Adrenal gland (tissue), 12 donors: Measurements from ENCODE around the gene PML. TPM values are rescaled to one million over a fixed set of nuclear protein-coding genes. Genes with fewer than 3 reads are reported as not detected.

Source experiments
- DNase-seq, 7 donors: peaks; one replicate each; pipeline ENCODE4 v3.0.0-alpha.2; 2019 to 2020
- H3K27ac ChIP-seq, 5 donors: fragments of 200-600 bp; sonication (generic) in 4 of 5; 1 replicate in 3 of 5; 2 replicates in 2 of 5; pipeline versions ENCODE4 v1.5.1 to v1.8.0; 2016 to 2020; ENCODE audit warnings: mild to moderate bottlenecking in 1 of 5
- H3K27me3 ChIP-seq: fragments of 200-600 bp; 2 replicates; pipeline ENCODE4 v1.8.0; 2021
- H3K36me3 ChIP-seq, 2 donors: fragments of 200-600 bp; replicated peaks in 1 of 2; 1 replicate in 1 of 2; 2 replicates in 1 of 2; pipeline versions ENCODE4 v1.5.1 to v1.8.0; 2018 to 2022
- H3K4me1 ChIP-seq, 2 donors: fragments of 200-600 bp; replicated peaks in 1 of 2; 1 replicate in 1 of 2; 2 replicates in 1 of 2; pipeline versions ENCODE4 v1.5.1 to v1.8.0; 2018 to 2021
- H3K4me3 ChIP-seq, 4 donors: fragments of 200-600 bp; sonication (generic) in 3 of 4; one replicate each; pipeline ENCODE4 v1.5.1; 2016 to 2018
- H3K9me3 ChIP-seq, 3 donors: fragments of 200-600 bp; sonication (generic) in 1 of 3; replicated peaks in 1 of 3; 1 replicate in 2 of 3; 2 replicates in 1 of 3; pipeline versions ENCODE4 v1.5.1 to v1.8.0; 2016 to 2021
- CTCF ChIP-seq, 6 experiments: fragments of 450-650 bp in 4 of 6; fragments of 200-600 bp in 2 of 6; sonication (generic) in 1 of 6; IDR thresholded peaks; 1 replicate in 5 of 6; 2 replicates in 1 of 6; pipeline versions ENCODE4 v1.5.1 to v1.8.0; 2016 to 2021; ENCODE audit warnings: antibody characterized with exemption in 6 of 6, mild to moderate bottlenecking in 2 of 6, moderate library complexity in 1 of 6
- POLR2A ChIP-seq, 2 donors: fragments of 450-650 bp; IDR thresholded peaks; one replicate each; pipeline ENCODE4 v1.6.1; 2017; ENCODE audit warnings: antibody characterized with exemption in 2 of 2, mild to moderate bottlenecking in 2 of 2, moderate library complexity in 1 of 2
- WGBS, 4 donors: extraction: QIAGEN DNeasy Blood & Tissue Kit in 2 of 4; methylation state at CpG; one replicate each; pipeline versions ENCODE4 v1.1.5 to v1.1.7; 2013 to 2017; 5-methylcytosine and 5-hydroxymethylcytosine counted together
- intact Hi-C, 2 donors: fragments of 100-400 bp; cut with DNase I; formaldehyde crosslinking; loops; one replicate each; pipeline versions ENCODE4 v1.14.1 to v1.15.0; 2022 to 2023
- polyA plus RNA-seq, 3 donors: library from polyadenylated mRNA; stranded (reverse); fragments of 200-250 nt in 2 of 3; fragments of 350-450 nt in 1 of 3; fragmentation: Illumina TruSeq in 1 of 3; extraction: RNeasy Lipid Tissue Mini Kit (QIAGEN cat#74804) in 1 of 3; gene quantifications; one replicate each; pipeline ENCODE4 v1.2.3, GENCODE V29; 2013 to 2014
- total RNA-seq, 9 donors: library from RNA; depleted of rRNA in 4 of 9; stranded (reverse); fragments of >200 nt in 4 of 9; fragments of 120-200 nt in 1 of 9; fragmentation: NEBNext Ultra II Directional in 1 of 9; extraction: Animal tissue kit (Norgen Biotek cat#: 25700) in 1 of 9; gene quantifications; one replicate each; pipeline versions ENCODE4 v1.1.0 to v1.2.4, GENCODE V29; 2013 to 2023
- donor health status: healthy with polysubstance abuse.
- donor health status: Bipolar disorder and iron deficiency.
- donor health status: DM: yes; HTN: yes; CAD: no.
- donor health status: DM: no; HTN: no; CAD: no.
- donor health status: DM: no; HTN: no; CAD: no.
- donor health status: DM: yes; HTN: yes; CAD: no.

Gene PML
- total and polyA plus RNA-seq, 12 donors: 7.0 to 103 (median 58.7) TPM

GRCh38 chr15:73952171-73952912, 42.2 kb upstream of the PML start:
- 79 to 93% (median 85%) methylated on average over 14 to 21 of the region's 21 CpGs for WGBS, 4 donors
- Histone ChIP-seq H3K27ac (peak overlapping the region; percentile 90 to 94 (median 92)), H3K27me3 (no peaks in the 10 kb centered on the region), H3K36me3 (peaks cover 0 to 3% of the 10 kb centered on the region in 2 donors), H3K4me1 (peaks cover 17 to 20% of the 10 kb centered on the region in 2 donors), H3K9me3 (no peaks in the 10 kb centered on the region), H3K4me3 (no peak overlapping the region)
- no peak for DNase-seq
- intact Hi-C loops: no loop called here
- TF ChIP-seq POLR2A (IDR thresholded peaks at IDR 0.05) (no peak), CTCF (IDR thresholded peaks at IDR 0.05) (no peak)

- Histone ChIP-seq H3K4me1 (peaks cover 17 to 20% of the 10 kb centered on the region in 2 donors), H3K27ac (peak overlapping the region in 2 of 5 donors; percentile 93 to 94), H3K9me3 (no peaks in the 10 kb centered on the region), H3K27me3 (no peaks in the 10 kb centered on the region), H3K4me3 (no peak overlapping the region), H3K36me3 (peaks cover 0 to 3% of the 10 kb centered on the region in 2 donors)
- intact Hi-C loops: no loop called here
- TF ChIP-seq CTCF (IDR thresholded peaks at IDR 0.05): no peak
- no peak for TF ChIP-seq POLR2A (IDR thresholded peaks at IDR 0.05)
- no peak for DNase-seq
- 81 to 93% (median 88%) methylated on average over 7 to 10 of the region's 10 CpGs for WGBS, 4 donors
These were observed 41.4 kb upstream of the PML start for GRCh38 chr15:73952913-73953750.

- intact Hi-C loops: no loop called here
These were observed 40.0 kb upstream of the PML start for GRCh38 chr15:73954188-73955145.

More at GRCh38 chr15:73954188-73955145, 40.0 kb upstream of the PML start:
- Histone ChIP-seq H3K4me3 (no peak overlapping the region), H3K4me1 (peaks cover 17 to 20% of the 10 kb centered on the region in 2 donors), H3K27ac (no peak overlapping the region), H3K9me3 (no peaks in the 10 kb centered on the region), H3K36me3 (peaks cover 0 to 2% of the 10 kb centered on the region in 2 donors), H3K27me3 (no peaks in the 10 kb centered on the region)
- no peak for DNase-seq
- no peak for TF ChIP-seq POLR2A (IDR thresholded peaks at IDR 0.05)
- TF ChIP-seq CTCF (IDR thresholded peaks at IDR 0.05): no peak
- 88 to 91% (median 90%) methylated on average over 16 to 27 of the region's 27 CpGs for WGBS, 4 donors
